Adipocyte (in vitro differentiated cells): ENCODE data around the gene FAM111A.
"Not testable (repeated sequence)": the region's sequence is repeated elsewhere in the genome, so short reads cannot be mapped to it uniquely, and the experiment has no call there.

Source experiments
- DNase-seq: peaks from one replicate; pipeline ENCODE4 v3.0.0-alpha.2; 2015; ENCODE audit warnings: low read depth
- H3K27me3 ChIP-seq: replicated peaks from 2 replicates; pipeline ENCODE4 v1.7.0; 2013; ENCODE audit warnings: mild to moderate bottlenecking, low read length, moderate library complexity; ENCODE audit not compliant: control insufficient read depth, insufficient read depth
- H3K36me3 ChIP-seq: 2 replicates; pipeline ENCODE4 v1.7.0; 2013; ENCODE audit warnings: low read length, mild to moderate bottlenecking, moderate library complexity; ENCODE audit not compliant: control insufficient read depth, insufficient read depth, severe bottlenecking
- H3K4me1 ChIP-seq: 2 replicates; pipeline ENCODE4 v1.7.0; 2013; ENCODE audit warnings: mild to moderate bottlenecking, low read length, moderate library complexity; ENCODE audit not compliant: control insufficient read depth, insufficient read depth
- H3K4me3 ChIP-seq: 2 replicates; pipeline ENCODE4 v1.7.0; 2013; ENCODE audit warnings: mild to moderate bottlenecking, low read length, moderate library complexity
- H3K9ac ChIP-seq: 2 replicates; pipeline ENCODE4 v1.7.0; 2013; ENCODE audit warnings: mild to moderate bottlenecking, low read length, moderate library complexity
- H3K9me3 ChIP-seq: 2 replicates; pipeline ENCODE4 v1.7.0; 2013; ENCODE audit warnings: mild to moderate bottlenecking, low read length, moderate library complexity; ENCODE audit not compliant: control insufficient read depth

The FAM111A gene

DNA sequence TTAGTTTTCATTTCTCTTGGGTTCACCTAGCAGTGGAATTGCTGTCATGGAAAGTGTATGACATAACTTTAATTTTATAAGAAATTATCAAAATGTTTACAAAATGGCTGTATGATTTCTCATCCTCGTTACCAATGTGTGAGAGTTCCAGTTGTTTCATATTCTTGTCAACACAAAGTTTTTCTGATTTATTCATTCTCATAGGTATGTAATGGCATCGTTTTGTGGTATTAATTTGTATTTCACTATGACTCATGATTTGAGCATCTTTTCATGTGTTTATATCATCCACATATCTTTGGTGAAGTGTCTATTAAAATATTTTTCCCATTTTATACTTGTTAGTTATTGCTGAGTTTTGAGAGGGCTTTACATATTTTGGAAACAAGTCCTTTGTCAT is 30.2 kb upstream of the FAM111A start:
- Histone ChIP-seq H3K36me3 (no peaks in the 10 kb centered on the region), H3K27me3 (no peaks in the 10 kb centered on the region), H3K9ac (no peak overlapping the region), H3K4me1 (no peaks in the 10 kb centered on the region), H3K4me3 (no peak overlapping the region), H3K9me3 (no peaks in the 10 kb centered on the region)
- DNase-seq = no peak

DNA sequence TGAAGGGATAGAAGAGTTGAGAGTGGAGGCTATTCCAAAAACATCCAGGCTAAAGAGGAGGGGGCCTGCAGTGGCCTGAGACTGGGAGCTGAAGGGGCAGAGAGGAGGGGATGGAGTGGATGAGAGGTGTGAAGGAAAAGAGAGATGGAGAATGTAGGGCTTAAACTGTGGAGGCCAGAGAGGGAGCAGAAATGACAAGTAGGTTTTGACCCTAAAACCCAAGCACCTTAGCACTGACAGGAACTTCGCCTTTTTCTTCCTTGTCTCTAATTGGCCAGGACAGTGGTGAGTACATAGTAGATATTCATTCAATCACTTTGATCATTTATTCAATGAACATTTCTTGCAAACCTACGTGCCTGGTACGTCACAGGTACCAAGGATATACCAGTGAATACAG is 28.3 kb upstream of the FAM111A start:
- Histone ChIP-seq H3K4me3 (no peak overlapping the region), H3K9ac (no peak overlapping the region), H3K9me3 (peaks cover 16% of the 10 kb centered on the region), H3K4me1 (no peaks in the 10 kb centered on the region), H3K27me3 (no peaks in the 10 kb centered on the region), H3K36me3 (no peaks in the 10 kb centered on the region)
- DNase-seq = no peak

DNA sequence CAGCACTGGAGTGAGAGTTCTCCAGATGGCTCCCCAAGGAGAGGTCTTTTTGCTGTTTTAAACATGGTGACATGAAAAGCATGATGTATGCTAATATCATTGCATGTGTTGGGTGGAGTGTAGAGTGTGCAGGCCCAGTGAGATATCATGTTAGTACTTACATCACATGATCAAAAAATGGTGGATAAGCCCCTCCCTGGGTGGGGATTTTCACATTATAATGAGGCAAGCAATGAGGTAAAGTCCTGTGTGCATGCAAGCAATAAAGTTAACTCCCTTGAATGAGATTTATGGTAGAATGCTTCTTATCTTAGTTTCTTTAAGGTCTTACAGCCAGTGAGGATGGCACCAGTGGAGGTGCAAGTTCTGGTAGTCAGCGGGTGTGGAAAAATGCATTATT is 27.1 kb upstream of the FAM111A start:
- DNase-seq = no peak
- Histone ChIP-seq H3K36me3 (no peaks in the 10 kb centered on the region), H3K9ac (no peak overlapping the region), H3K4me1 (no peaks in the 10 kb centered on the region), H3K4me3 (no peak overlapping the region), H3K9me3 (peaks cover 16% of the 10 kb centered on the region), H3K27me3 (no peaks in the 10 kb centered on the region)

DNA sequence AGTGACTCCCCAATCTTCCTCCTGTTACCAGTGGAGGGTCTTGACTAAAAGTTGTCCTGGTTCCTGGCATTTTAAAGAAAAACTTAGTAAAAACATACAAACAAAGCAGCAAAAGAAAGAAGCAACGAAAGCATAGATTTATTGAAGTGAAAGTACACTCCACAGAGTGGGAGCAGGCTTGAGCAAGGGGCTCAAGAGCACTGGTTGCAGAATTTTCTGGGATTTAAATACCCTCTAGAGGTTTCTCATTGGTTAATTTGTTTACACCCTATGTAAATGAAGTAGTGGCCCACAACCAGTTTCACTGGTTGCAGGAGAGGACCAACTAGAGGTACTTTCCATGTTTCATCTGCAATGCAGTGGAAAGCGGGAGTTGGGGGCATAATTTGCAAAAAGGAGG is 24.9 kb upstream of the FAM111A start:
- Histone ChIP-seq H3K27me3 (no peaks in the 10 kb centered on the region), H3K36me3 (no peaks in the 10 kb centered on the region), H3K9me3 (peaks cover 16% of the 10 kb centered on the region), H3K9ac (no peak overlapping the region), H3K4me1 (no peaks in the 10 kb centered on the region), H3K4me3 (no peak overlapping the region)
- no peak for DNase-seq

DNA sequence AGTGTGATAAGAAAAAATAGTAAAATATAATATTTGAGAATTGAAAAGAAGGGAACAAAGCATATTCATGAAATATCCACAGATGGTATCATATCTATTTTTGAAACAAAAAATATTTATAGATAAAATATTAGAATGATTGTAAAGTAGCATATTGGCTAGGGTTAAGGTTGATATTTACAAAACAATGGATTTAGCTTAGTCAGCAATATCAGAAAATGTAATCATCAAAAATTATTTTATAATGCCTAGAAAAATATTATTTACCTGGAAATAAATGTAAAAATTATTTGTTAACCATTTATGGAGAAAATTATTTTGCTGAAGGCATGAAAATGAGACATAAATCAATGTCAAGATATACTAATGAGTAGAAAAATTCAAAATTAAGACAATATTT is 22.8 kb upstream of the FAM111A start:
- Histone ChIP-seq H3K27me3 (no peaks in the 10 kb centered on the region), H3K9me3 (peaks cover 16% of the 10 kb centered on the region), H3K36me3 (no peaks in the 10 kb centered on the region), H3K9ac (no peak overlapping the region), H3K4me1 (no peaks in the 10 kb centered on the region), H3K4me3 (no peak overlapping the region)
- DNase-seq = no peak

DNA sequence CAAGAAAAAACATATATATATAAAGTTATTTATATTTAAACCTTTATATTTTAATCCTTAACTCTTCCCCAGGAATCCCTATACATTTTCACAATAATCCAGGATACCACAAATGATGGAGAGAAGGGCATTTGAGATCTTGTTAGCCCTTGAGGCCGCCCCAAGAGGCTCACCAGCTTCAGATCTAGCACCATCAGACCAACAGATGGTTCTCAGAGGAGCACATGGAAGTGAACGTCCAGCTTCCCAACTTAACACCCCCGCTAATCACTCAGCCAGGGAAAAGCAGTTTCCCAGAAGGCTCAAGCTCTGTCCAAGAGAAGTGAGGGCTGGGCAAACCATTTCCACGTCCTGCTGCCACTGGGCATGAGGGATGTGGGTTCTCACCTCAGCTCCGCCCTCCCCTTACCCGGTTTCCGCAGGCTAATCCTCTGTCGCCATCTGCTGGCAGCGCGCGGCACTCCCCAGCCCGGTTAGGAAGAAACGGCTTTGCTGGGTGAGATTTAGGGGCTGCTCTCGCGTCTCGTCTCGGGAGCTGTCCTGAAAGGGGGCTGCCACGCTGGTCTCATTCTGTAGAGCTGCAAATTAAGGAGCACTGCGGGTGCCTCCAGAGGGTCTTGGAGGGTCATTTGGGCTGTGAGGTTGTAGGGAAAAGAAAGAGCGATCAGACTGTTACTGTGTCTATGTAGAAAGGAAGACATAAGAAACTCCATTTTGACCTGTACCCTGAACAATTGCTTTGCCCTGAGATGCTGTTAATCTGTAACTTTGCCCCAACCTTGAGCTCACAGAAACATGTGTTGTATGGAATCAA is 6.8 kb upstream of the FAM111A start:
- Histone ChIP-seq H3K4me1 (no peaks in the 10 kb centered on the region), H3K9ac (peak overlapping the region; percentile 53), H3K36me3 (peaks cover 11% of the 10 kb centered on the region), H3K4me3 (peak overlapping the region; percentile 63), H3K27me3 (no peaks in the 10 kb centered on the region), H3K9me3 (no peaks in the 10 kb centered on the region)
- DNase-seq = peak; percentile 89

DNA sequence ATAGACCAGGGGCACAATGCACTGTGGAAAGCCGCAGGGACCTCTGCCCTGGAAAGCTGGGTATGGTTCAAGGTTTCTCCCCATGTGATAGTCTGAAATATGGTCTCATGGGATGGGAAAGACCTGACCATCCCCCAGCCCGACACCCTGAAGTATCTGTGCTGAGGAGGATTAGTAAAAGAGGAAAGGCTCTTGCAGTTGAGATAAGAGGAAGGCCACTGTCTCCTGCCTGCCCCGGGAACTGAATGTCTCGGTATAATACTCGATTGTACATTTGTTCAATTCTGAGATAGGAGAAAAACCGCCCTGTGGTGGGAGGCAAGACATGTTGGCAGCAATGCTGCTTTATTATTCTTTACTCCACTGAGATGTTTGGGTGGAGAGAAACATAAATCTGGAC is 6.1 kb upstream of the FAM111A start:
- not testable (repeated sequence) for H3K27me3 ChIP-seq, DNase-seq, H3K9me3 ChIP-seq, H3K4me3 ChIP-seq, H3K4me1 ChIP-seq
- H3K9ac ChIP-seq = peak overlapping the region; percentile 53
- H3K36me3 ChIP-seq = peaks cover 11% of the 10 kb centered on the region

DNA sequence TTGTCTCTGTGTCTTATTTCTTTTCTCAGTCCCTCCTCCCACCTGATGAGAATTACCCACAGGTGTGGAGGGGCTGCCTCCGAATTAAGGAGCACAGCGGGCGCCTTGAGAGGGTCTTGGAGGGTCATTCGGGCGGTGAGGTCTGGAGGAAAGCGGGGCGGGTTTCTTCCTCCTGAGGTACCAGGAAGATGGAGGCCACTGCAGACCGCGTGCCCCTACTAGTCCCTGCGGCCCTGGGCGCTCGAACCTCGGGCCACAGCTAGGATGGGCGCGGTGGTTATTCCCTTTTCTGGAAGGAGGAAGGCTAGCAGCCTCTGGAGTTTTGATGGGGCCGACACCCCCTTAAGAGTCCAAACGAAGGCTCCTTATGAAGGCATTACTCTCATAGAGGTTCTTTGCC is 5.5 kb upstream of the FAM111A start:
- H3K4me3 ChIP-seq = no peak overlapping the region
- no peaks in the 10 kb centered on the region for H3K27me3 ChIP-seq
- peaks cover 7% of the 10 kb centered on the region for H3K36me3 ChIP-seq
- H3K4me1 ChIP-seq = peaks cover 5% of the 10 kb centered on the region
- no peaks in the 10 kb centered on the region for H3K9me3 ChIP-seq
- DNase-seq = no peak
- H3K9ac ChIP-seq = no peak overlapping the region

DNA sequence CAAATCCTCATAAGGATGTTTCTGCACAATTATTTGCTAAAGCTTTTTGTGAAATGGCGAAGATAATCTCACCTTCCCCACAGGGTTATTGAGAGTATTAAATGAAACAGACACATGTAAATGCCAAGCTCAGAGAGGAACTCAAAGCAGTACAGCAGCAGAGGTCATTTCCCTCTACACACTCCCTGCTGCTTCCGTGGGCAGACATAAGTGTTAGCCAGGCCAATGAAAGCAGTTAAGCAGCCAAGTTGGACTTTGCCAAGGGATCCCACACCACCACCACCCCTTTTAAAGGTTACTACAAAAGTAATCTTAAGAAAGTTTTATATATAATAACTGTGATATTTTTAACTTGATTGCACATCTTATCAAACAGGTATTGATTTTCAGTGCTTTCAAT is 4.0 kb upstream of the FAM111A start:
- no peak overlapping the region for H3K9ac ChIP-seq
- DNase-seq = no peak
- peaks cover 2% of the 10 kb centered on the region for H3K36me3 ChIP-seq
- no peak overlapping the region for H3K4me3 ChIP-seq
- H3K27me3 ChIP-seq = no peaks in the 10 kb centered on the region
- H3K4me1 ChIP-seq = peaks cover 9% of the 10 kb centered on the region
- no peaks in the 10 kb centered on the region for H3K9me3 ChIP-seq

DNA sequence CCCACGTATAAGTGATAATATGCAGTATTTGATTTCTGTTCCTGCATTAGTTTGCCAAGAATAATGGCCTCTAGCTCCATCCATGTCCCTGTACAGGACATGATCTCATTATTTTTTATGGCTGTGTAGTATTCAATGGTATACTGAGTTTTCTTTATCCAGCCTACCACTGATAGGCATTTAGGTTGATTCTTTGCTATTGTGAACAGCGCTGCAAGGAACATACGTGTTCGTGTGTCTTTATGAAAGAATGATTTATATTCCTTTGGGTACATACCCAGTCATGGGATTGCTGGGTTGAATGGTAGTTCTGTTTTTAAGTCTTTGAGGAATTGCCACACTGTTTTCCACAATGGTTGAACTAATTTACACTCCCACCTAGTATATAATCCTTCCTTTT is 1.5 kb upstream of the FAM111A start:
- H3K27me3 ChIP-seq = no peaks in the 10 kb centered on the region
- H3K9me3 ChIP-seq = no peaks in the 10 kb centered on the region
- H3K9ac ChIP-seq = no peak overlapping the region
- H3K36me3 ChIP-seq = no peaks in the 10 kb centered on the region
- no peak for DNase-seq
- no peak overlapping the region for H3K4me3 ChIP-seq
- H3K4me1 ChIP-seq = peaks cover 33% of the 10 kb centered on the region

DNA sequence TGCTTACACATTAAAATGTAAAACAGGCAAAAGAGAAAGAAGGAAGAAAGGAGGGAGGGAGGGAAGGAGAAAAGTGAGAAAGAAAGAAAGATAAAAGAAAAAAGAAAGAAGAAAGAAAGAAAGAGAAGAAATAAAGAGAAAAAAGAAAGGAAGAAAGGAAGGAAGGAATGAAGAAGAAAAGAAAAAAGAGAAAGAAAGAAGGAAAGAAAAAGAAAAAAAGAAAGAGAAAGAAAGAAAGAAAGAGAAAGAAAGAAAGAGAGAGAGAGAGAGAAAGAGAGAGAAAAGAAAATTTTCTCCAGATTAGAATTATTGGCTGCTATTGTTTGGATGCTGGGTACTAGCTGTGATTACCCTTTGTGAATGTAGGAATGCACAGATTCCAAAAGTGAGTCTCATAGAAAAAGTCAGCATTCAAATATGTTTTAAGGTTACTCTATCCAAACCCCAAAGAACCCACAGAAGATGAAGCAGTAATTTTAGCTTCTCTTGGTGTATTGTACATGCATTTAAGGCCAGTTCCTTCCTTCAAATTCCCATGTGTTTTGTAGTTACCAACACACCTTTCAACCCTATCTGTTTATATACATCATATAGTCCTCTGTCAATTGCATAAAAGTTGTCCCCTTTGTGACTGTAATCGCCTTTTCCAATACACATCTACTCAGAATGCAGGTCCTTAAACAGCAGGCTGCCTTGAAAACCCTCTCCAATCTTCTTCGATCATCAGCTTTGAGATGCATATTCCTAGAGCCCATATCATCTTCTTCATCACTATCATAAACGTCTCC is 789 bp upstream of the FAM111A start:
- Histone ChIP-seq H3K4me3 (peak overlapping the region; percentile 90), H3K9ac (peak overlapping the region; percentile 86), H3K4me1 (peaks cover 34% of the 10 kb centered on the region), H3K36me3 (no peaks in the 10 kb centered on the region), H3K27me3 (no peaks in the 10 kb centered on the region), H3K9me3 (no peaks in the 10 kb centered on the region)
- DNase-seq = peak; percentile 57
